Smooth muscle cell (in vitro differentiated cells): ENCODE results near the gene UST. TPM values are rescaled to one million over a fixed set of nuclear protein-coding genes. Genes with fewer than 3 reads are reported as not detected.

Experiments used
- DNase-seq: peaks from one replicate; lab custom pipeline; 2025; ENCODE audit not compliant: unreplicated experiment; lab: John Stamatoyannopoulos, UW
- H2AFZ ChIP-seq: fragments of 200-600 bp; sonication (generic); 2 replicates; pipeline ENCODE4 v1.6.0; 2016; ENCODE audit warnings: antibody characterized with exemption, low read depth, mild to moderate bottlenecking
- H3F3A ChIP-seq: fragments of 200-600 bp; sonication (generic); 2 replicates; pipeline ENCODE4 v1.6.0; 2017; ENCODE audit warnings: antibody characterized with exemption, low read depth
- H3K27ac ChIP-seq: fragments of 200-600 bp; sonication (generic); 2 replicates; pipeline ENCODE4 v1.5.1; 2016; ENCODE audit warnings: low read depth, mild to moderate bottlenecking
- H3K27me3 ChIP-seq: fragments of 200-600 bp; sonication (generic); 2 replicates; pipeline ENCODE4 v1.6.1; 2016; ENCODE audit warnings: low read depth, mild to moderate bottlenecking
- H3K36me3 ChIP-seq: fragments of 200-600 bp; sonication (generic); 2 replicates; pipeline ENCODE4 v1.5.1; 2016; ENCODE audit warnings: low read depth
- H3K4me1 ChIP-seq: fragments of 200-600 bp; sonication (generic); 2 replicates; pipeline ENCODE4 v1.5.1; 2016; ENCODE audit warnings: low read depth
- H3K4me2 ChIP-seq: fragments of 200-600 bp; sonication (generic); 2 replicates; pipeline ENCODE4 v1.6.0; 2016; ENCODE audit warnings: mild to moderate bottlenecking
- H3K4me3 ChIP-seq: fragments of 200-600 bp; sonication (generic); 2 replicates; pipeline ENCODE4 v1.5.1; 2016; ENCODE audit warnings: mild to moderate bottlenecking
- H3K79me2 ChIP-seq: fragments of 200-600 bp; sonication (generic); 2 replicates; pipeline ENCODE4 v1.6.0; 2016; ENCODE audit warnings: low read depth, mild to moderate bottlenecking
- H3K9ac ChIP-seq: fragments of 200-600 bp; sonication (generic); 2 replicates; pipeline ENCODE4 v1.6.0; 2016; ENCODE audit warnings: low read depth
- H3K9me3 ChIP-seq: fragments of 200-600 bp; sonication (generic); replicated peaks from 2 replicates; pipeline ENCODE4 v1.5.1; 2016; ENCODE audit warnings: low read depth
- H4K20me1 ChIP-seq: fragments of 200-600 bp; sonication (generic); 2 replicates; pipeline ENCODE4 v1.6.0; 2016; ENCODE audit warnings: low read depth
- CTCF ChIP-seq: fragments of 200-600 bp; sonication (generic); IDR thresholded peaks from 2 replicates; pipeline ENCODE4 v1.5.1; 2017; ENCODE audit warnings: borderline replicate concordance, mild to moderate bottlenecking, antibody characterized with exemption; ENCODE audit not compliant: insufficient read depth, poor library complexity, severe bottlenecking
- WGBS: methylation state at CpG from one replicate; pipeline ENCODE4 v1.1.7; 2016; ENCODE audit warnings: low lambda C conversion rate; 5-methylcytosine and 5-hydroxymethylcytosine counted together
- polyA plus RNA-seq: library from polyadenylated mRNA; unstranded; fragments of >200 nt; fragmentation: Nextera tagmentation; extraction: Ambion mirVana; gene quantifications from 2 replicates; pipeline ENCODE4 v1.2.1, GENCODE V29; 2016
- total RNA-seq: library from RNA; depleted of rRNA; stranded (reverse); fragments of >200 nt; gene quantifications from 2 replicates; pipeline ENCODE4 v1.2.3, GENCODE V29; 2014

UST gene
- total and polyA plus RNA-seq, 2 experiments from 2014 or later: 16.1 to 19.5 TPM

DNA sequence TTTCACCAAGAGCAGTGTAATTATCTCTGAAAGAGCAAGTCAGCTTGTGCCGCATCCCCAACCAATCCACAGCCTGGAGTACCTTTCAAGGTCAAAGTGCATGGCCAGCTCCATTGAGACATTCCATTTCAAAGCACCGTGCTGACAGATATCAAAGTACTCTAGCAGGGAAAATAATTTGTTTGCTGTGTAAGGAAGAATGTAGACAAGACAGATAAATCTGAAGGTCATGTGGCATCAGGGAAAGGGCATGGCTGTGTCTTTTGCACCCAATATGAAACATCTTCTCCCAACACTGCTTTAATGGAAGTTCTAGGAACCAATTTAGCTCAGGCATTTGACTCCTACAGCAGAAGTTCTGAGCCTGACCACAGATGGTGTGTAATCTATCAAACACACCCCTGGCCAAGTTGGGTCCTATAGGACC, 328.0 kb downstream of the UST start:
- no peaks in the 10 kb centered on the region for H3K79me2 ChIP-seq
- H3K27me3 ChIP-seq: no peaks in the 10 kb centered on the region
- no peaks in the 10 kb centered on the region for H3K9me3 ChIP-seq
- no peak overlapping the region for H3K4me2 ChIP-seq
- H3K36me3 ChIP-seq: no peaks in the 10 kb centered on the region
- H3K4me3 ChIP-seq: no peak overlapping the region
- no peak for DNase-seq
- no peak overlapping the region for H2AFZ ChIP-seq
- WGBS: 92% methylated on average over 2 of the region's 2 CpGs
- no peak overlapping the region for H3K9ac ChIP-seq
- no peaks in the 10 kb centered on the region for H3K4me1 ChIP-seq
- no peaks in the 10 kb centered on the region for H4K20me1 ChIP-seq
- H3F3A ChIP-seq: peaks cover 1% of the 10 kb centered on the region
- TF ChIP-seq CTCF: no peak
- H3K27ac ChIP-seq: no peak overlapping the region

- no peak overlapping the region for H3K27ac ChIP-seq
- no peak overlapping the region for H2AFZ ChIP-seq
- no peaks in the 10 kb centered on the region for H4K20me1 ChIP-seq
- no peak overlapping the region for H3K4me2 ChIP-seq
- no peaks in the 10 kb centered on the region for H3K4me1 ChIP-seq
- no peaks in the 10 kb centered on the region for H3K9me3 ChIP-seq
- no peaks in the 10 kb centered on the region for H3K36me3 ChIP-seq
- H3K79me2 ChIP-seq: no peaks in the 10 kb centered on the region
- TF ChIP-seq CTCF: no peak
- 81% methylated on average over 6 of the region's 6 CpGs for WGBS
- no peaks in the 10 kb centered on the region for H3K27me3 ChIP-seq
- H3K4me3 ChIP-seq: no peak overlapping the region
- H3F3A ChIP-seq: peaks cover 9% of the 10 kb centered on the region
- DNase-seq: no peak
- H3K9ac ChIP-seq: no peak overlapping the region
Observed at GRCh38 chr6:149075616-149076354, 329.0 kb downstream of the UST start.

DNA sequence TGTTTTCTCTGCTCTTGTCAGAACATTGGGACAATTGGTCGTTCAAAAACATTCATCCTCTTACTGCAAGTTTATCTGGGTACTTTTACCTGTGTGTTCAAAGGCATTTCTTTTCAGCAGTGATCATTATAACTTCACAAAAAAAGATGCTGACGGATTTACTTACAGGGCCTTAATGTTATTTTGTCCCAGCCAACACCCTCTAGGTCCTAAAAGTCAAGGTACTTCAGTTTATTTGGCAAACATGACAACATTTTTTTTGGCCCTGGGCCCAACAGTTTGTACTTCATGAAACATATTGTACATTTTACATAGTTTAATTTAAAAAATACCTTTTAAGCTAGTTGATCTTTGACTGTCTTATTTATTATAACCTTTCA, 329.5 kb downstream of the UST start:
- Histone ChIP-seq H3K4me1 (no peaks in the 10 kb centered on the region), H3K27ac (no peak overlapping the region), H2AFZ (no peak overlapping the region), H3K9ac (no peak overlapping the region), H3K9me3 (no peaks in the 10 kb centered on the region), H3K4me3 (no peak overlapping the region), H3F3A (peaks cover 9% of the 10 kb centered on the region), H3K36me3 (no peaks in the 10 kb centered on the region), H3K79me2 (no peaks in the 10 kb centered on the region), H4K20me1 (no peaks in the 10 kb centered on the region), H3K27me3 (no peaks in the 10 kb centered on the region), H3K4me2 (no peak overlapping the region)
- DNase-seq: no peak
- WGBS: 88% methylated on average over 2 of the region's 2 CpGs
- TF ChIP-seq CTCF: no peak

DNA sequence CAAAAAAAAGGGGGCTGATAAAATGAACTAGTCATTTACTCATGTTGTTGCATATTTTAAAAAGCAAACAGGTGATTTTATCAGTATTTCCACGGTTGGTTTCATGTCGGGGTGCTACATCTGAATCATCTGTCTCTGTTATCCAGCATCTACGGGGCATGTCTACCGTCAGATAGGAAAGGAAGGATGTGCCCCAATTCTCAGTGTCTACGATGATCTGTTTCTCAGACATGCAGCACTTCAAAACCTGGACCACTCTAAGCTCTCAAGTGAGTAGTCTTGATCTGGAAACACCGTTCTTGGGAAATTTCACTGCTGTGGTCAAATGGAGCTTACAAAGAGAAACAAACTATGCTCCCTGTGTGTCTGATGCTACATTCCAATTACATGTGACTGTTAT, 330.4 kb downstream of the UST start:
- H3K36me3 ChIP-seq: no peaks in the 10 kb centered on the region
- 77% methylated on average over 6 of the region's 6 CpGs for WGBS
- no peak for DNase-seq
- peaks cover 9% of the 10 kb centered on the region for H3F3A ChIP-seq
- H3K9me3 ChIP-seq: no peaks in the 10 kb centered on the region
- H3K9ac ChIP-seq: no peak overlapping the region
- no peaks in the 10 kb centered on the region for H3K27me3 ChIP-seq
- no peaks in the 10 kb centered on the region for H3K4me1 ChIP-seq
- no peak overlapping the region for H3K4me3 ChIP-seq
- H2AFZ ChIP-seq: no peak overlapping the region
- no peak overlapping the region for H3K4me2 ChIP-seq
- no peak overlapping the region for H3K27ac ChIP-seq
- no peaks in the 10 kb centered on the region for H4K20me1 ChIP-seq
- TF ChIP-seq CTCF: no peak
- H3K79me2 ChIP-seq: no peaks in the 10 kb centered on the region
